GM18873 (cell line): ENCODE data around the gene NRG4.
"Not testable (repeated sequence)": the region's sequence is repeated elsewhere in the genome, so short reads cannot be mapped to it uniquely, and the experiment has no call there.

Source experiments
- ATAC-seq: cut with Tn5 transposase; IDR thresholded peaks from one replicate; pipeline ENCODE4 v1.9.1; 2021; ENCODE audit warnings: mild to moderate bottlenecking, moderate library complexity, moderate number of reproducible peaks; ENCODE audit not compliant: unreplicated experiment, low FRiP score

NRG4 gene

GRCh38 chr15:75995611-75996010 lies 16.6 kb downstream of the NRG4 start:
- ATAC-seq: no peak

GRCh38 chr15:75994220-75994619 lies 18.0 kb downstream of the NRG4 start:
- no peak for ATAC-seq

GRCh38 chr15:75992897-75993296 lies 19.3 kb downstream of the NRG4 start:
- no peak for ATAC-seq

GRCh38 chr15:75989875-75990274 lies 22.3 kb downstream of the NRG4 start:
- ATAC-seq: no peak

GRCh38 chr15:75989045-75989444 lies 23.2 kb downstream of the NRG4 start:
- ATAC-seq: no peak

GRCh38 chr15:75985971-75986370 lies 26.3 kb downstream of the NRG4 start:
- no peak for ATAC-seq

- ATAC-seq: not testable (repeated sequence)
Observed at GRCh38 chr15:75984706-75985105, 27.5 kb downstream of the NRG4 start.

GRCh38 chr15:75982468-75982867 lies 29.8 kb downstream of the NRG4 start:
- no peak for ATAC-seq

GRCh38 chr15:75981149-75981815 lies 30.9 kb downstream of the NRG4 start:
- ATAC-seq: no peak

GRCh38 chr15:75976766-75977165 lies 35.5 kb downstream of the NRG4 start:
- ATAC-seq: not testable (repeated sequence)

- no peak for ATAC-seq
Observed at GRCh38 chr15:75966073-75966472, 46.2 kb downstream of the NRG4 start.

- ATAC-seq: no peak
Observed at GRCh38 chr15:75961331-75961730, 50.9 kb downstream of the NRG4 start.

GRCh38 chr15:75955720-75956119 lies 56.5 kb downstream of the NRG4 start:
- ATAC-seq: no peak

GRCh38 chr15:75952525-75952924 lies 59.7 kb downstream of the NRG4 start:
- no peak for ATAC-seq

- no peak for ATAC-seq
Observed at GRCh38 chr15:75948761-75949296, 63.4 kb downstream of the NRG4 start.

GRCh38 chr15:75947092-75947491 lies 65.1 kb downstream of the NRG4 start:
- no peak for ATAC-seq

GRCh38 chr15:75945953-75946352 lies 66.3 kb downstream of the NRG4 start:
- no peak for ATAC-seq

GRCh38 chr15:75943713-75944215 lies 68.5 kb downstream of the NRG4 start:
- ATAC-seq: no peak

- ATAC-seq: no peak
Observed at GRCh38 chr15:75943246-75943645, 69.0 kb downstream of the NRG4 start.

GRCh38 chr15:75942464-75942863 lies 69.8 kb downstream of the NRG4 start:
- ATAC-seq: no peak

- ATAC-seq: no peak
Observed at GRCh38 chr15:75930866-75931265, 81.4 kb downstream of the NRG4 start.
